Testis (tissue), 2 donors: ENCODE measurements around the gene SEH1L.

Experiments used
- CTCF ChIP-seq, 3 experiments: fragments of 450-650 bp in 2 of 3; fragments of 200-600 bp in 1 of 3; sonication (generic) in 1 of 3; IDR thresholded peaks; one replicate each; pipeline ENCODE4 v1.5.1; 2016 to 2019; ENCODE audit warnings: antibody characterized with exemption in 3 of 3, mild to moderate bottlenecking in 2 of 3, moderate library complexity in 1 of 3
- POLR2A ChIP-seq: fragments of 450-650 bp; IDR thresholded peaks from one replicate; pipeline ENCODE4 v1.6.1; 2017; ENCODE audit warnings: antibody characterized with exemption, mild to moderate bottlenecking, moderate library complexity

GRCh38 chr18:12960395-12960794 is 12.6 kb downstream of the SEH1L start:
- no peak for TF ChIP-seq POLR2A
- TF ChIP-seq CTCF (IDR thresholded peaks at IDR 0.05) = no peak
